Fibroblast of lung (primary cell): ENCODE data around the gene SHISAL1. TPM values are rescaled to one million over a fixed set of nuclear protein-coding genes. Genes with fewer than 3 reads are reported as not detected.

Experiments
- DNase-seq, 2 donors: peaks; one replicate each; pipeline versions ENCODE4 v3.0.0 to v3.0.0-alpha.2; 2010; ENCODE audit warnings: low read depth in 2 of 2
- H2AFZ ChIP-seq: 2 replicates; pipeline ENCODE4 v1.5.1; 2012; ENCODE audit warnings: low read length, control low read depth, inconsistent platforms
- H3K27ac ChIP-seq: 2 replicates; pipeline ENCODE4 v1.5.1; 2011; ENCODE audit warnings: low read length, control low read depth; ENCODE audit not compliant: insufficient read depth
- H3K27me3 ChIP-seq: 2 replicates; pipeline ENCODE4 v1.5.1; 2011; ENCODE audit warnings: mild to moderate bottlenecking, low read length; ENCODE audit not compliant: control insufficient read depth, insufficient read depth
- H3K36me3 ChIP-seq: 2 replicates; pipeline ENCODE4 v1.5.1; 2011; ENCODE audit warnings: low read length; ENCODE audit not compliant: control insufficient read depth, insufficient read depth
- H3K4me1 ChIP-seq: 2 replicates; pipeline ENCODE4 v1.5.1; 2011; ENCODE audit warnings: low read length; ENCODE audit not compliant: control insufficient read depth, insufficient read depth; ENCODE audit errors: extremely low read depth
- H3K4me2 ChIP-seq: 2 replicates; pipeline ENCODE4 v1.5.1; 2011; ENCODE audit warnings: low read length, control low read depth; ENCODE audit not compliant: insufficient read depth; ENCODE audit errors: extremely low read depth
- H3K4me3 ChIP-seq, 4 experiments: fragments of 200-600 bp in 1 of 4; sonication (generic) in 1 of 4; replicated peaks in 1 of 4; 2 replicates each; pipeline ENCODE4 v1.5.1; 2011 to 2016; ENCODE audit warnings: low read length in 4 of 4, low read depth in 3 of 4, mild to moderate bottlenecking in 3 of 4, control low read depth in 2 of 4, inconsistent platforms in 1 of 4, mixed read lengths in 1 of 4; ENCODE audit not compliant: insufficient read depth in 1 of 4; ENCODE audit errors: control extremely low read depth in 1 of 4
- H3K79me2 ChIP-seq: 2 replicates; pipeline ENCODE4 v1.5.1; 2012; ENCODE audit warnings: mild to moderate bottlenecking, low read length, inconsistent platforms; ENCODE audit not compliant: control insufficient read depth, insufficient read depth
- H3K9ac ChIP-seq: 2 replicates; pipeline ENCODE4 v1.5.1; 2011; ENCODE audit warnings: mild to moderate bottlenecking, low read length, control low read depth; ENCODE audit not compliant: insufficient read depth
- H3K9me3 ChIP-seq: 2 replicates; pipeline ENCODE4 v1.5.1; 2012; ENCODE audit warnings: low read depth, low read length; ENCODE audit not compliant: control insufficient read depth, insufficient read depth
- H4K20me1 ChIP-seq: 2 replicates; pipeline ENCODE4 v1.5.1; 2011; ENCODE audit warnings: low read length; ENCODE audit not compliant: control insufficient read depth, insufficient read depth; ENCODE audit errors: extremely low read depth
- EZH2 ChIP-seq: IDR thresholded peaks from 2 replicates; pipeline ENCODE4 v1.5.1; 2012; ENCODE audit warnings: low read length, control low read depth, mild to moderate bottlenecking; ENCODE audit errors: missing control alignments
- polyA plus RNA-seq, 2 donors: library from polyadenylated mRNA; depleted of rRNA in 1 of 2; stranded (reverse) in 1 of 2; unstranded in 1 of 2; fragments of >200 nt; gene quantifications; 2 replicates each; pipeline ENCODE4 v1.2.1, GENCODE V29; 2011 to 2012; ENCODE audit warnings: missing spikeins in 1 of 2
- total RNA-seq: library from RNA; depleted of rRNA; stranded (reverse); fragments of >200 nt; gene quantifications from 2 replicates; pipeline ENCODE4 v1.2.1, GENCODE V29; 2014
- TF ChIP-seq, protein P1 (sequence below), 2 donors: IDR thresholded peaks in 1 of 2; conservative IDR thresholded peaks in 1 of 2; 1 replicate in 1 of 2; 2 replicates in 1 of 2; pipeline ENCODE4 v1.5.1; 2011 to 2012; ENCODE audit warnings: low read length in 2 of 2, control low read depth in 1 of 2, inconsistent platforms in 1 of 2, low read depth in 1 of 2, mild to moderate bottlenecking in 1 of 2

The SHISAL1 gene
- total and polyA plus RNA-seq, 2 donors (not counting 1 experiment from before 2014, with no cell fraction given): 0.73 to 3.5 TPM

GRCh38 chr22:44301039-44301438 lies 11.7 kb downstream of the SHISAL1 start:
- H4K20me1 ChIP-seq: no peaks in the 10 kb centered on the region
- H3K4me1 ChIP-seq: no peaks in the 10 kb centered on the region
- H3K4me2 ChIP-seq: no peak overlapping the region
- peaks cover 4% of the 10 kb centered on the region for H3K27me3 ChIP-seq
- DNase-seq: no peak
- H3K36me3 ChIP-seq: no peaks in the 10 kb centered on the region
- H3K9ac ChIP-seq: no peak overlapping the region
- no peak overlapping the region for H3K27ac ChIP-seq
- H3K9me3 ChIP-seq: no peaks in the 10 kb centered on the region
- no peaks in the 10 kb centered on the region for H3K79me2 ChIP-seq
- no peak for TF ChIP-seq EZH2
- TF ChIP-seq, protein P1, sequence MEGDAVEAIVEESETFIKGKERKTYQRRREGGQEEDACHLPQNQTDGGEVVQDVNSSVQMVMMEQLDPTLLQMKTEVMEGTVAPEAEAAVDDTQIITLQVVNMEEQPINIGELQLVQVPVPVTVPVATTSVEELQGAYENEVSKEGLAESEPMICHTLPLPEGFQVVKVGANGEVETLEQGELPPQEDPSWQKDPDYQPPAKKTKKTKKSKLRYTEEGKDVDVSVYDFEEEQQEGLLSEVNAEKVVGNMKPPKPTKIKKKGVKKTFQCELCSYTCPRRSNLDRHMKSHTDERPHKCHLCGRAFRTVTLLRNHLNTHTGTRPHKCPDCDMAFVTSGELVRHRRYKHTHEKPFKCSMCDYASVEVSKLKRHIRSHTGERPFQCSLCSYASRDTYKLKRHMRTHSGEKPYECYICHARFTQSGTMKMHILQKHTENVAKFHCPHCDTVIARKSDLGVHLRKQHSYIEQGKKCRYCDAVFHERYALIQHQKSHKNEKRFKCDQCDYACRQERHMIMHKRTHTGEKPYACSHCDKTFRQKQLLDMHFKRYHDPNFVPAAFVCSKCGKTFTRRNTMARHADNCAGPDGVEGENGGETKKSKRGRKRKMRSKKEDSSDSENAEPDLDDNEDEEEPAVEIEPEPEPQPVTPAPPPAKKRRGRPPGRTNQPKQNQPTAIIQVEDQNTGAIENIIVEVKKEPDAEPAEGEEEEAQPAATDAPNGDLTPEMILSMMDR (conservative IDR thresholded peaks at IDR 0.05 in 1 of 2, IDR thresholded peaks at IDR 0.05 in 1 of 2; ENCODE audit: low read depth in 1 of 2, low read length in 2 of 2): no peak
- H3K4me3 ChIP-seq: no peak overlapping the region
- no peak overlapping the region for H2AFZ ChIP-seq

DNA sequence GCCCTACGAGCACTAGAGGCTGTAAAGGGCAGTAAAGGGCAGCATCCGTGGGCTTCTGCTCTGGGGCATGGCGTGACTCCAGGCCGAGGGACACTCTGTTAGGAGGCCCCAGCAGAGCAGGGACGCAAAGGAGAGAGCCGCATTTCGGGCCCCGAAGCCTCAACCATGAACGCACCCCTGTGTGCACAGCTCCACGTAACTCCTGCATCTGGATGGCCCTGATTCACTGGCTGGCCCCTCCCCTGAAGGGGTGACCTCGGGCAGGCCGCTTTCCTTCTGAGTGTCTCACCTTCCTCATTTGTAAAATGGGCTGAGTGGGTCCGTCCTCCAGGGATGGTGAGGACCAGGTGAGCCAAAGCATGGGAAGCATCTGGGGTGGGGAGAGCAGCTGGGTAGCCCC lies 13.6 kb downstream of the SHISAL1 start:
- peaks cover 4% of the 10 kb centered on the region for H3K27me3 ChIP-seq
- no peak overlapping the region for H3K27ac ChIP-seq
- no peaks in the 10 kb centered on the region for H3K9me3 ChIP-seq
- no peak for TF ChIP-seq EZH2
- TF ChIP-seq, protein P1 (conservative IDR thresholded peaks at IDR 0.05 in 1 of 2, IDR thresholded peaks at IDR 0.05 in 1 of 2; ENCODE audit: low read depth in 1 of 2, low read length in 2 of 2): no peak
- H3K4me2 ChIP-seq: no peak overlapping the region
- no peaks in the 10 kb centered on the region for H3K79me2 ChIP-seq
- no peak overlapping the region for H3K4me3 ChIP-seq
- no peak overlapping the region for H2AFZ ChIP-seq
- no peaks in the 10 kb centered on the region for H3K36me3 ChIP-seq
- H3K9ac ChIP-seq: no peak overlapping the region
- no peaks in the 10 kb centered on the region for H4K20me1 ChIP-seq
- no peaks in the 10 kb centered on the region for H3K4me1 ChIP-seq
- no peak for DNase-seq

GRCh38 chr22:44298406-44299091 lies 14.2 kb downstream of the SHISAL1 start:
- Histone ChIP-seq H3K9me3 (no peaks in the 10 kb centered on the region), H3K9ac (no peak overlapping the region), H3K36me3 (no peaks in the 10 kb centered on the region), H4K20me1 (no peaks in the 10 kb centered on the region), H3K4me2 (no peak overlapping the region), H3K4me1 (no peaks in the 10 kb centered on the region), H3K79me2 (no peaks in the 10 kb centered on the region), H3K27ac (no peak overlapping the region), H2AFZ (no peak overlapping the region), H3K4me3 (no peak overlapping the region), H3K27me3 (peaks cover 4% of the 10 kb centered on the region)
- DNase-seq: no peak
- TF ChIP-seq, protein P1 (conservative IDR thresholded peaks at IDR 0.05 in 1 of 2, IDR thresholded peaks at IDR 0.05 in 1 of 2; ENCODE audit: low read depth in 1 of 2, low read length in 2 of 2): no peak
- no peak for TF ChIP-seq EZH2
